Thymus (tissue), 11 donors: Measurements from ENCODE around the gene NOTUM. TPM values are rescaled to one million over a fixed set of nuclear protein-coding genes. Genes with fewer than 3 reads are reported as not detected.

Experiments used
- DNase-seq, 9 donors: peaks; one replicate each; pipeline ENCODE4 v3.0.0-alpha.2; 2013; ENCODE audit warnings: low spot score in 9 of 9, low read depth in 6 of 9, missing footprints in 1 of 9
- H3K27ac ChIP-seq, 2 donors: one replicate each; pipeline ENCODE4 v1.5.1; 2013; ENCODE audit warnings: control low read depth in 1 of 2, low read depth in 1 of 2, low read length in 1 of 2, mild to moderate bottlenecking in 1 of 2, moderate library complexity in 1 of 2
- H3K27me3 ChIP-seq, 2 donors: one replicate each; pipeline ENCODE4 v1.5.1; 2013; ENCODE audit warnings: low read length in 1 of 2; ENCODE audit not compliant: control insufficient read depth in 2 of 2, insufficient read depth in 1 of 2
- H3K36me3 ChIP-seq, 2 donors: one replicate each; pipeline ENCODE4 v1.5.1; 2013; ENCODE audit warnings: low read length in 1 of 2, mild to moderate bottlenecking in 1 of 2, moderate library complexity in 1 of 2; ENCODE audit not compliant: control insufficient read depth in 2 of 2, insufficient read depth in 2 of 2
- H3K4me1 ChIP-seq, 2 donors: one replicate each; pipeline ENCODE4 v1.5.1; 2013; ENCODE audit warnings: low read length in 2 of 2; ENCODE audit not compliant: control insufficient read depth in 2 of 2, insufficient read depth in 2 of 2
- H3K4me3 ChIP-seq, 2 donors: one replicate each; pipeline ENCODE4 v1.5.1; 2013; ENCODE audit warnings: low read length in 2 of 2, control low read depth in 1 of 2, mild to moderate bottlenecking in 1 of 2
- H3K9me3 ChIP-seq, 2 donors: one replicate each; pipeline ENCODE4 v1.5.1; 2013; ENCODE audit warnings: low read length in 1 of 2, mild to moderate bottlenecking in 1 of 2; ENCODE audit not compliant: control insufficient read depth in 2 of 2, insufficient read depth in 1 of 2
- WGBS: extraction: QIAGEN DNeasy Blood & Tissue Kit; methylation state at CpG from one replicate; pipeline ENCODE4 v1.1.7; 2013; 5-methylcytosine and 5-hydroxymethylcytosine counted together
- polyA plus RNA-seq: library from polyadenylated mRNA; stranded (reverse); fragments of 200-250 nt; gene quantifications from one replicate; pipeline ENCODE4 v1.2.3, GENCODE V29; 2013
- total RNA-seq: library from RNA; stranded (reverse); fragments of 120-200 nt; gene quantifications from one replicate; pipeline ENCODE4 v1.2.4, GENCODE V29; 2013
- donor health status: healthy.

The NOTUM gene
- total and polyA plus RNA-seq, 2 donors, result 0.25 to 0.66 TPM

DNA sequence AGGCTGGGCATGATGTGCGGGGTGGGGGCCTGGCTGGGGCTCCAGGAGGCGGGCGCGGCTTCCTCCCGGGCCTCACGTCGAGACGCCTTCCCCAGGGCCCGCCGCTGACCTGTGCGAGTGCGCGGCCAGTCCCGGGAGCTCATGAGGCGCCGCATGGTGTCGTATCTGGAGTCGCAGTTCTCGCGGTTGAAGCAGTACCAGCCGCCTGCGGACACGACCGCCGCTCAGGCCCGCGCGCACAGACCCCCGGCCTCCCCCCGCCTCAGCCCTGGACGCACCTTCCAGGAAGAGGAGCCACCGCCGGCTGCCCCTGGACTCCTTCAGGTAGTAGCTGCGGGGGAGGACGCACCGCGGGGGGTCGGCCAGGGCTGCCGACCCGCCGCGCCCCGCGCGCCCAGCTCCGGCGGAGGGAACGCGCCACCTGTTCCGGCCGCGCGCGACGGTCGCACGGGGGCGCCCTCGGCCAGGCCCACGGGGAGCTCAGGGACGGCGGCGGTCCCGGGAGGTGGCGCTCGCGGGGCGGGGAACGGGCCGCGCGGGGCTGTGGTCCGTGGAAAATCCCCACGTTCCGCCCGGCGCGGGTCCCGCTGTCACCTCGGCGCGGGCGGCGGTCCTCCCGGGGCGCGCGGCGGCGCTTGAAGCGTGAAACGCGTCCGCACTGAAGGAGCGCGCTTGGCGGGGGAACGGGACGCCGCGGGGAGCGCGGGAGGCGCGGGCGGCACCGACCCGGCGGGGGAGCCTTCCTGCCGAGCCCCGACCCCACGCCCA is 1.4 kb downstream of the NOTUM start:
- WGBS, result 3% methylated on average over 112 of the region's 112 CpGs
- Histone ChIP-seq H3K4me1 (peaks cover 7 to 11% of the 10 kb centered on the region in 2 donors), H3K27ac (no peak overlapping the region), H3K4me3 (peak overlapping the region; percentile 16 to 49), H3K36me3 (no peaks in the 10 kb centered on the region), H3K27me3 (peaks cover 66 to 79% of the 10 kb centered on the region in 2 donors), H3K9me3 (peaks cover 0 to 1% of the 10 kb centered on the region in 2 donors)
- peak in 6 of 9 donors; percentile 49 to 83 (median 70) for DNase-seq

GRCh38 chr17:81958633-81959342 is 2.2 kb downstream of the NOTUM start:
- Histone ChIP-seq H3K27ac (no peak overlapping the region), H3K27me3 (peaks cover 58 to 77% of the 10 kb centered on the region in 2 donors), H3K4me3 (no peak overlapping the region), H3K36me3 (no peaks in the 10 kb centered on the region), H3K9me3 (peaks cover 0 to 1% of the 10 kb centered on the region in 2 donors), H3K4me1 (peaks cover 7 to 11% of the 10 kb centered on the region in 2 donors)
- no peak for DNase-seq
- 78% methylated on average over 15 of the region's 15 CpGs for WGBS

GRCh38 chr17:81957691-81958432 is 3.1 kb downstream of the NOTUM start:
- no peak overlapping the region for H3K27ac ChIP-seq
- H3K4me1 ChIP-seq, result peaks cover 8 to 11% of the 10 kb centered on the region in 2 donors
- no peak for DNase-seq
- WGBS, result 96% methylated on average over 19 of the region's 19 CpGs
- H3K4me3 ChIP-seq, result no peak overlapping the region
- H3K9me3 ChIP-seq, result peaks cover 0 to 1% of the 10 kb centered on the region in 2 donors
- peaks cover 51 to 71% of the 10 kb centered on the region in 2 donors for H3K27me3 ChIP-seq
- no peaks in the 10 kb centered on the region for H3K36me3 ChIP-seq

- Histone ChIP-seq H3K4me3 (no peak overlapping the region), H3K27ac (no peak overlapping the region), H3K27me3 (peaks cover 42 to 66% of the 10 kb centered on the region in 2 donors), H3K4me1 (peaks cover 11% of the 10 kb centered on the region in 2 donors), H3K36me3 (no peaks in the 10 kb centered on the region), H3K9me3 (peaks cover 0 to 2% of the 10 kb centered on the region in 2 donors)
- WGBS, result 92% methylated on average over 45 of the region's 45 CpGs
- DNase-seq, result no peak
Observed at GRCh38 chr17:81956607-81957589, 4.1 kb downstream of the NOTUM start.

GRCh38 chr17:81955756-81956544 is 5.0 kb downstream of the NOTUM start:
- DNase-seq, result no peak
- 94% methylated on average over 13 of the region's 13 CpGs for WGBS

DNA sequence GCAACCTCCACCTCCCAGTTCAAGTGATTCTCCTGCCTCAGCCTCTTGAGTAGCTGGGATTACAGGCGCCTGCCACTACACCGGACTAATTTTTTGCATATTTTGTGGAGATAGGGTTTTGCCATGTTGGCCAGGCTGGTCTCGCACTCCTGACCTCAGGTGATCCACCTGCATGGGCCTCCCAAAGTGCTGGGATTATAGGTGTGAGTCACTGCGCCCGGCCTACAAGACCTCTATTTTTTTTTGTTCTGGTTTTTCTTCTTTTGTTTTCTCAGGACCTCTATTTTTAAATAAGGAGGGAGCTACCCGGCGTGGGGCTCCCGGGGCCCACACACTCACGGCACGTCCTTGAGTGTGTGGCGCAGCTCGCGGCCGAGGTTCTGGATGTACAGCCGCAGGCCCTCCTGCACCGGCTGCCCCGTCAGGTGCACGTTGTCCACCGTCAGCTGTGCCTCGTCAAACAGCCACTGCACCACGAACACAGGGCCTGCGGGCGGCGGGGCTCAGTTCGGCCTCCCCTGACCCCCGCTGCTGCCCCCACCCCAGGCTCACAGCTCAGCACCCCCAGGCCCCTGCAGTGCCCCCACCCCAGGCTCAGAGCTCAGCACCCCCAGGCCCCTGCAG is 5.8 kb downstream of the NOTUM start:
- Histone ChIP-seq H3K36me3 (no peaks in the 10 kb centered on the region), H3K4me3 (no peak overlapping the region), H3K4me1 (peaks cover 1 to 11% of the 10 kb centered on the region in 2 donors), H3K27ac (no peak overlapping the region), H3K9me3 (peaks cover 0 to 2% of the 10 kb centered on the region in 2 donors), H3K27me3 (peaks cover 25 to 59% of the 10 kb centered on the region in 2 donors)
- 97% methylated on average over 26 of the region's 26 CpGs for WGBS
- DNase-seq, result no peak

More at GRCh38 chr17:81955756-81956544, 5.0 kb downstream of the NOTUM start:
- Histone ChIP-seq H3K36me3 (no peaks in the 10 kb centered on the region), H3K9me3 (peaks cover 0 to 2% of the 10 kb centered on the region in 2 donors), H3K4me3 (no peak overlapping the region), H3K4me1 (peaks cover 9 to 11% of the 10 kb centered on the region in 2 donors), H3K27ac (no peak overlapping the region), H3K27me3 (peaks cover 33 to 63% of the 10 kb centered on the region in 2 donors)

DNA sequence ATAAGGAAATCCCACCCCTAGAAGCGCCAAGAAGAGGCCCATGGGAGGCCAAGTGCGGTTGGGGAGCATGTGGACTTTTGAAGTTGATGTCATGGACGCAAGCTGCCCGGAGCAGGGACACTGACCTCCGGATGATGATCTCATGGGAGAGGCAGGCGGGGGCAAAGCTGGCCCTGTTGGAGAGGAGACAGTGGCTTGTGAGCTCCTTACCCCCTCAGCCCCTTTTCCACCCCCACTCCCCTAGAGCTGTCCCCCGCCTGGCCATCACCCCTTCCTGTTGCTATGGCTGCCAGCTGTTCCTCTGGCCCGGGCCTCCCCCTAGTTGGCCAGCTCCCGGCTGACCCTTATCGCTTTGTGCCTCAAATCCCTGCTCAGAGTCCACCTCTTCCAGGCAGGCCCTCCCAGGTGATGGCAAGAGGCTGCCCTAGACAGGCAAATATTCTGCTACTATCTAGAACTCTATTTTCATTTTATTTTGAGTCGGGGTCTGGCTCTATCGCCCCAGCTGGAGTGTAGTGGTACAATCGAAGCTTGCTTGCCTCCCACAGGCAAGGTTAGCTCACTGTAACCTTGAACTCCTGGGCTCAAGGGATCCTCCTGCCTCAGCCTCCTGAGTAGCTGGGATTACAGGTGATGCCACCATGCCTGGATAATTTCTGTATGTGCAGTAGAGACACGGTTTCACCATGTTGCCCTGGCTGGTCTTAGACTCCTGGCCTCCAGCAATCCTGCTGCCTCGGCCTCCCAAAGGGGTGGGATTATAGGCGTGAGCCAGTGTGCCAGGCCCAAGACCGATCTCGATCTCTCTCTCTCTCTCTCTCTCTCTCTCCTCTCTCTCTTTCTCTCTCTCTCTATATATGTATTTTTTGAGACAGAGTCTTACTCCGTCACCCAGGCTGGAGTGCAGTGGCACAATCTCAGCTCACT is 6.6 kb downstream of the NOTUM start:
- H3K36me3 ChIP-seq, result no peaks in the 10 kb centered on the region
- peaks cover 0 to 2% of the 10 kb centered on the region in 2 donors for H3K9me3 ChIP-seq
- WGBS, result 93% methylated on average over 19 of the region's 19 CpGs
- no peak for DNase-seq
- H3K27me3 ChIP-seq, result peaks cover 18 to 53% of the 10 kb centered on the region in 2 donors
- no peak overlapping the region for H3K27ac ChIP-seq
- H3K4me3 ChIP-seq, result no peak overlapping the region
- peaks cover 0 to 7% of the 10 kb centered on the region in 2 donors for H3K4me1 ChIP-seq
